ENCODE data around the gene S1PR3. TPM values are rescaled to one million over a fixed set of nuclear protein-coding genes. Genes with fewer than 3 reads are reported as not detected.

The S1PR3 gene
- total and polyA plus RNA-seq, 2 donors (not counting 3 experiments of a cell fraction or from before 2014, with no cell fraction given) = 12.5 to 25.8 TPM

GRCh38 chr9:88997646-88998045, 6.4 kb downstream of the S1PR3 start:
- no peaks in the 10 kb centered on the region for H4K20me1 ChIP-seq (replicated peaks; ENCODE audit: control insufficient read depth, extremely low read depth, insufficient read depth, low read length)
- BruUV-seq (replicated peaks) = no TSS peak
- no peak overlapping the region for H3K4me3 ChIP-seq (replicated peaks in 1 of 3; ENCODE audit: insufficient read depth in 1 of 3, low read depth in 1 of 3, low read length in 3 of 3)
- intact Hi-C loops (cut with micrococcal nuclease) (no loop called here), dilution Hi-C loops (cut with MboI; ENCODE audit: extremely low pct_ligation_motif_present, low sequenced_read_pairs) (no loop called here)
- peaks cover 2 to 4% of the 10 kb centered on the region in 2 experiments for H3K36me3 ChIP-seq (ENCODE audit: control insufficient read depth in 2 of 2, extremely low read depth in 1 of 2, insufficient read depth in 2 of 2, low read length in 2 of 2)
- H3K4me1 ChIP-seq (ENCODE audit: control insufficient read depth, extremely low read depth, insufficient read depth, low read length) = peaks cover 26% of the 10 kb centered on the region
- ChIA-PET CTCF (interaction anchor here (1.3 to 1.6 kb wide), 4 partner anchors 216 to 419 kb away, joined by 3 to 6 read pairs (median 4); no protein-coding TSS in a partner anchor), POLR2A (interaction anchor here (0.7 kb wide), 1 partner anchor 600 kb away, joined by 3 read pairs; no protein-coding TSS in a partner anchor)
- no peak overlapping the region for H3K9ac ChIP-seq (replicated peaks; ENCODE audit: extremely low read depth, insufficient read depth, low read length)
- FAIRE-seq (no peak), DNase-seq (ENCODE audit: low read depth, low spot score) (no peak)
- H3K9me3 ChIP-seq (replicated peaks; ENCODE audit: control insufficient read depth, insufficient read depth, low read length) = no peaks in the 10 kb centered on the region
- no peak overlapping the region for H3K27ac ChIP-seq (ENCODE audit: insufficient read depth, low read depth, low read length)
- H2AFZ ChIP-seq (ENCODE audit: low read depth, low read length) = no peak overlapping the region
- H3K79me2 ChIP-seq (ENCODE audit: control insufficient read depth, insufficient read depth, low read length) = peaks cover 67% of the 10 kb centered on the region
- H3K4me2 ChIP-seq (ENCODE audit: insufficient read depth, low read length) = no peak overlapping the region
- no peaks in the 10 kb centered on the region for H3K27me3 ChIP-seq (ENCODE audit: control insufficient read depth in 2 of 2, insufficient read depth in 2 of 2, low read length in 2 of 2)
- no peaks in the 10 kb centered on the region for H3K9me1 ChIP-seq (replicated peaks; ENCODE audit: control insufficient read depth, extremely low read depth, insufficient read depth, low read length)
- no peak for TF ChIP-seq MYC (IDR thresholded peaks at IDR 0.05; ENCODE audit: low read depth, low read length)
- no peak for TF ChIP-seq MAX (IDR thresholded peaks at IDR 0.05; ENCODE audit: insufficient read depth, insufficient read length)
- no peak for TF ChIP-seq EZH2 (IDR thresholded peaks at IDR 0.05; ENCODE audit: borderline replicate concordance, low read depth, low read length, severe bottlenecking)
- TF ChIP-seq POLR2AphosphoS5 (IDR thresholded peaks at IDR 0.05; ENCODE audit: insufficient read depth, low read depth, low read length) = no peak
- TF ChIP-seq CTCF (IDR thresholded peaks at IDR 0.05; ENCODE audit: extremely low read depth in 1 of 2, insufficient read depth in 1 of 2, low read depth in 1 of 2, low read length in 2 of 2) = no peak
- no peak for TF ChIP-seq FOS (IDR thresholded peaks at IDR 0.05; ENCODE audit: borderline replicate concordance, insufficient read depth, low read length)
- TF ChIP-seq POLR2A (IDR thresholded peaks at IDR 0.05; ENCODE audit: low read depth, low read length) = no peak
- TF ChIP-seq JUN (IDR thresholded peaks at IDR 0.05; ENCODE audit: borderline replicate concordance, insufficient read depth, insufficient read length, low read depth) = no peak
- no peak for TF ChIP-seq GATA2 (IDR thresholded peaks at IDR 0.05; ENCODE audit: insufficient read depth, insufficient read length, low read depth, low read length)

Measured in endothelial cell of umbilical vein (primary cell).